Activated CD4-positive, alpha-beta T cell treated with anti-CD3 and anti-CD28 coated beads for 4 hours (primary cell): ENCODE measurements around the gene METTL21C.

Experiments
- DNase-seq, 2 donors: peaks; one replicate each; pipeline ENCODE4 v3.0.0-alpha.2; 2020

Gene METTL21C

DNA sequence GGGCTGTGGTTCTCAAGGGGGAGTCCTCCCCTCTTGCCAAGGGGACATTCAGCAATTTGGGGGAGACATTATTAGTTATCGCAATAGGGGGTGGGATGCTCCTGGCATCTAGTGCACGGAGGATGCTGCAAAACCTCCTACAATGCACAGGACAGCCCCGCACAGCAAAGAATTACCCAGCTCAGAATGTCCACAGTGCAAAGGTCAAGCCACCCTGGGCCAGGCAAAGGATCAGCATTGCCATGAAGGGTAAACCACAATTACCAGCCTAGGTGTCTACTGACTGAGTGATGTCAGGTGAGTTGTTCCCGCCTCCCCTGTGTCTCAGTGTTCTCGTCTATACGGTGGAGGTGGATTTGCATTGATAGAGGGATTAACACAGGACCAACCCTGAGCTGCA, 2.4 kb upstream of the METTL21C start:
- DNase-seq, result no peak

DNA sequence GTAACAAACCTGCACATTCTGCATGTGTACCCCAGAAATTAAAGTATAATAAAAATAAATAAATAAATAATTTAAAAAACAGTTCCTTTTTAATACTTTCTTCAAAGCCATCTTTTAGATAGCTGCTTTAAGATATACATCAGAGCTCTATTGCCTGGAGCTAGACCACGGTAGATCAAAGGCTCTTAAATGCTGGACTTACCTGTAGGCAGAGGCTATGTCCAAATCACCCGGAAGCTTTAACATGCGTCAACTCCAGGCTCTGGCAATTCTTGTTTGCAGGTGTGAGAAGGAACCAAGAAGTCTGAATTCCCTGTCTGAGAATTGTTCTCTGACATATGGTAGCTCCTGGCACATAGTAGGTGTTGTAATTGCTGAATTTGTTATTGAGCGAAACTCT, 1.6 kb upstream of the METTL21C start:
- DNase-seq, result no peak

DNA sequence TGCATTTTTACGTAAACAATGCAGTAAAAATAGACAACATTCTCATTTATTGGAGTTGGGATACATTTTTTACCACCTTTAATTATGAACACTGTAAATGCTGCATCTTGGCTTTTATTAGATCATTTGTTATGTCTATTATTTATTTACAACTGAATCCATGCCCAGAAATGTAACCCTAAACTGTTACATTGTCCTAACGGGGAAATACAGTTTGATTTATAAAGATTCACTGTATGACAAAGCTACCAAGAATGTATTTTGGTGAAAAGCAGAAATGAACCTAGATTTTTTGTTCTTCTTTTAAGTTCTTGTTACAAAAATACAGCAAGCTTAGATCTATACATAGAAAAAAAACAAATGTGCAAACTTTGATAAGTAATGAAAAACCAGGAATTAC, 1.1 kb downstream of the METTL21C start:
- no peak for DNase-seq

DNA sequence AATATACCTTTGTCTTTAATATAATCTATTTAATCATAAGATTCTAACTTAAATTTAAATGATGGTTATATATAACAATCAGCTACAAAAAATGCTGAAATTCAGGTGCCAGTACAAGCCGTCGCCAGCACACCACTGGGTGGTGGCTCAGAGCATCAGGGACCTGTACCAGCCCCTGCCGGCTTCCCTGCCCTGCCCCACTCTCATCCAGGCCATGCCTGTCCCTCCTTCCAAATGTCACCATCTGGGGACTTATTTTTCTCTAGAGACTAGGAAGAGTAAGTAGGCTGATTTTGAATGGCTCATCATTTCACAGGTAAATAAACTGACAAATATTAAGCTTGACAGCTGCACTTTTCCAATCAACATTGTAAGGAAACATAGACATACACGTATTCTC, 1.6 kb downstream of the METTL21C start:
- DNase-seq, result no peak

DNA sequence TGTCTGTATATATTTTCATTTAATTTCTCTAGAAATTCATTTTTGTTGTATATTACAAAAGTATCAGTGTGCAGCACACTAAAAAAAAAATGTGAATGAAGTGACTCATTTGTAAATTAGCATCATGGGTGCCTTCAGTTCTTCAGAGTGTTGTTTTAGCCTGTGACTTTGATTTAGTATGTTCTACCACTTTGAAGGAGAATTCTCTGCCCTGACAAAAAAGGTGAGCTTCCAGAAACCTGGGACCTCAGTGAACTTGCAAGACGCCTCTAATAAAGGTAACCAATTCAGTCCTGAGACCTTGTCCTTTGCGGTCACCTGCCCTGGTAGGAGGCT, 2.4 kb downstream of the METTL21C start:
- DNase-seq, result no peak

DNA sequence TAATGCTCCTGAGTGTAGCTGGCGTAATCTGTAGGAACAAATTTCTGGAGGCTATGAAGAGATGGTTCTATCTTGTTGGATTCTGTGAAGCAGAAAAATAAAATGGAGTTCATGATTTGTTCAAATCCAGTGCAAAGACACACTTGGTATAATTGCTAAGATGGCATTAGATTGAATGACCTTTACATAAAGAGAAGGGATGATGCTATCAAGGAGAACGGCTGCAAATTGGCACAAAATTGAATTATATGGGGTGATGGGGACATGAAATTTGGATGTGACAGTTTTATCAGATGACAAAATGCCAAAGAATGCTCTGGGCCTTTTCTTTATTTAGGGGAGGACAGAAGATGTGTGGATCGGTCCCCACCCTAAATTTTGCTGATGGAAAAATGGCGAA, 4.0 kb downstream of the METTL21C start:
- DNase-seq, result no peak

DNA sequence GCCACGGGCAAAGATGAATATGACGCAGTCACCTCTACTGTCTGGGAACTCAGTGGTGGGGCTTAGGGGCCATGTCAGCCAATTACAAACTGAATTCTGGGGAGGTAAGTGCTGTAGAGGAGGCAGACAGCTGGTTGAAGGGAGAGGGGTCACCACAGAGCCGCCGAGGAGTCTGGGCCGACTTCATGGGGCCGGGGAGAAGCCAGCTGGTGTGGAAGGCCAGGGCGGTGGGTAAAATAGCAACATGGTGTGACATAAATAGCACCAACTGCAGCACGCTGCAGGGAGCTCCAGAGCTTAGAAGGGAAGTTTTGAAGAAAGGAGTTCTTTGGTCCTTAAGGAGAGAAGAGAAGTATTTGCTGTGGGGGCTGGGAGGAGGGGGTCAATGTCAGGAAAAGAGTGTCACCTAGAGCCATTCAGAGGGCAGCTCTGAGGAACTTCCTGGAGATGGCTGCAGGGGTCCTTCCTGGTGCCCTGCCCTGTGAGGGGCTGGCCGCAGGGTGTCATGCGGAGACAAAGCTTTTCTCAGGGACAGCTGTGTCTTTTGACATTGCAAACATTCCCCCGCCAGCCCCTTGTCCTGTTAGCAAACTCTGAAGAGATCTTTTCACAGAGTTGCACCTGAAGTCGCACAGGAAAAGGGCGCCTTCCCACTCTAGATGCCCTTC, 6.4 kb downstream of the METTL21C start:
- DNase-seq, result no peak

DNA sequence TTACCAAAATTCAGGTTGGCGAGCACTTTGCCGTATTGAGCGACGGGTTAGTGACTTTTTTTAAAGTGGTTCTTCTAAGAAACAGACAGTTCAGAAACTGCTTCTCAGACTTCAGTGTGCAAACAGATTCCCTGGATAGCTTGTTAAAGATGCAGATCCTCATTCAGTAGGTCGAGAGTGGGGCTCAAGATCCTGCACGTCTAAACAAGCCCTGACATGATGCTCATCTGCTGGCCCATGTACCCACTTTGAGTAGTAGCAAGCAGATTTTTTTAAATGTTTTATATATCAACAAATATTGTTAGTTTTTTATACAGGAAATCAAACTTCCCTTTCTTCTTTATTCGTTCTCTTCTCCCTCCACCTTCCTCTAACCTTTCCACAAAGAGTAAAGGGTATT, 7.3 kb downstream of the METTL21C start:
- no peak for DNase-seq

DNA sequence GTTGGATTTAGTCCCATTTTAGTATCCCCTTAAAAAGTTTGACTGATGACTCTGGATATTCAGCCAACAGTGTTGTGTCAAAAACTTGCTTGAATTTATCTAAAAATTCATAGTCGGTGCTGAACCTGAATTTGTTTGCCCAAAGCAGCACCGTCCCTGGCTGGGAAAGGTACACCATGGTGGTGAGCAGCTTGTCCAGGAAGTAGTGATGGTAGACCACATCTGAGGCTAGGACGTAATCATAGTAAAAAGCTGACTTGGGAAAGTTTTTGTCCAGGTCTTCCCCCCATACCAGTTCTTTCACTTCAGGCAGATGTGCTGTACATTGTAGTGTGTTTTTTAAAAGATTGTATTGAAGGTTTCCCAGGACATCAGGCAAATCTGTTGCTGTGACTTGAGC, 8.8 kb downstream of the METTL21C start:
- DNase-seq, result no peak

DNA sequence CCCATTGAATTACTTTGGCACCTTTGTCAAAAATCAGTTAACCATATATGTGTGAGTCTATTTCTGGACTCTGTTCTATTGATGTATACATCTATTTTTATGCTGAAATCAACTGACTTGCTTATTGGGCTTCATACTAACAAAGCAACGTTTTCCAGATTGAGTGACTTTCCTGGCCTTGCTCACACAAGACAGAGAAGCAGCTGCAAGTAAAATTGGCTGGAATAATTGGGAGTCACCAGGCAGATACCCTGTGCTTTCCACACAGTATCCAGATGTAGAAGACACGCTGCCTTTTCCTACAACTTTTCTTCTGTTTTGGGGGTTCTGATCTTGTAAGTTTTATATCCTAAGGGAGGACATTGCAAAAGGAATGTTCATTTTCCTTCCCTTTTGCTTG, 11.2 kb downstream of the METTL21C start:
- DNase-seq, result no peak

DNA sequence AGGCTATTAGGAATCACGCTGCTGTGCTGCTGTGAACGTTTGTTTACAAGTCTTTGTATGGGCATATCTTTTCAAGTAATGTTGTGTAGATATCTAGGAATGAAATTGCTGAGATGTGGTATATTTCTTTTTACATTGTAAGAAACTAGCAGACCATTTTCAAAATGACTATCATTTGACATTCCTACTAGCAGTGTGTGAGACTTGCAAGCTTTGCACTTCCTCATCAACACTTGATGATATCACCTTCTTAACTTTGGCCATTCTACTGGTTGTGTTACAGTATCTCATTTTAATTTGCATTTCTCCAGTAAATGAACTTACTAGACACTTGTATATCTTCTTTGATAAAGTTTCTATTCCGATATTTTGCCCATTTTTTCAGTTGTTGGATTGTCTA, 12.1 kb downstream of the METTL21C start:
- DNase-seq, result no peak

DNA sequence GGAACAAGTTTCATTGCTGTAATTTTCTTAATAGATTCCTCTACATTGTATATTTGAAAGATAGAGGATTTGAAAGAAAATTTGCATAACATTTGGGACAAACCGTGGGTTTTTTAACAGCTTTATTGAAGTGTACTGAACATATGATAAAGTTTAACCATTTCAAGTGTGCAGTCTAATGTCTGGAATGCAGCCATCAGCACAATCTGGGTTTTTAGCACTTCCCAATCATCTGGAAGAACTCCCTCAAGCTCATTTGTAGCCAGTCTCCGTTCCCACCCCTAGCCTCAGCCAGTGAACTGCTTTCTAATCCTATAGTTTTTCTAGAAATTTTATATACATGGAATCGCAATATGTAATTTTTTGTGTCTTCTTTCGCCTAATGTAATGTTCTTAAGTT, 12.6 kb downstream of the METTL21C start:
- no peak for DNase-seq

DNA sequence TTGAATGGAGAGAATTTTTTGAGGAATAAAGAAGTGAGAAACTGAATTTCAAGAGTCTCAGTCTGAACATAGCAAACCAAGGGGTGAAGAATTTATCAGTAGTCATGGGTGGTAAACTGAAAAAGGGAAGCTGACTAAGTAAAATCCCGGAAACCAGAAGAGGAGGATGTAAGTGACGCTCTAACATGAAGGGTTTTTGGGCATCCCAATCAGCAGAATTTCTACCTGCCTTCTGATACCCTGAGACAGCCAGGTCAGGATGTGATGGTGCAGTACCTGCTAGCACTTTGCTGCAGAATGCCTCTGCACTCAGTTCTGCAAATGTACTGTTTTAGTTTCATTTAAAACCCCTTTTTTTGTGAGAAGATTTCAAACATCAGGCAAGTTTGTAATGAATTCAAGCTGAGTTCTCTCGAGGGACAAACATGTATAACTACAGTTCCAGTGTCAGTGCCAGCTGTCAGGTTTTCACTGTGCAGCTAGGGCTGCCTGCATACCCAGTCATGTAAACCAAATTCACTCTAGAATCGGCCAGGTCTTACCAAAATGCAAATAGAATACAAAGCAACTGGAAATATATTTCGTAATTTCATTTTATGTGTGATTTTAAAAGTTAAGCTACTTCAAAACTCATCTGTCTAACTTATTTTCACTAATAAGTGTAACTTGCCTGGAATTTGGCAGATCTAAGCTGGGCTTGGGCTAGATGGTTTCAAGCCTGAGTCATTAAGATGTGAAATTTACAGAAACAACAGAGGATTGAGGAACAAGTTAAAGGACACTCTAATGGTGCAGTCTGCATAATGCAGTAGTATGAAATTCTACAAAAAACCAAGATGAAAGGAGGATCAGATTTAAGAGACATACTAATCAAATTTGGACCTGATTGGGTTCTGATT, 13.8 kb downstream of the METTL21C start:
- no peak for DNase-seq

DNA sequence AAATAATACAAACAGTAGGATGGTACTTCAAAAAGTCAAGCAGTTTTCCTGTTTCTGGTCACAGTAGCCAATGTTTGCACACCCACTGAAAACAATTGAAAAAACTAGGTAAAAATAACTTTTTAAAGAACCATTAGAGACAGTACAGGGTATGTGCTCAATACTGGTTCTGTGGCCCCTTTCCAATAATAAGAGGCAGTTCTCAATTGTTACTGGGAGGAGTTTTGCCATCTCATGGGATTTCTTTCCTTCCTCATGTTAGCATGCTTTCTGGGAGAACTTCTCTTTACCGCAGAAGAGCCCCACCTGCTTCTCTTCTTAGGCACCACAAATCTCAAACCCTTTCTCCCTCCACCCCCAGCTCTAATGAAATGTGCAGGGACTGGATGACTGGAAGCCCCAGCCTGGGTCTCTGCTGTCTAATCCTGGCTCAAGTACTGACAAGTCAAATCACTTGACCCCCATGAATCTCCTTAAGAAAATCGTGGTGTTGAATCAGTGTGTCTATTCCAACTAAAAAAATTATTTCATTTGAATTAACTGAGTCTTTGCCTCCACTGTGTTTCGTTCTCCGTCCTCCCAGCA, 14.6 kb downstream of the METTL21C start:
- no peak for DNase-seq

DNA sequence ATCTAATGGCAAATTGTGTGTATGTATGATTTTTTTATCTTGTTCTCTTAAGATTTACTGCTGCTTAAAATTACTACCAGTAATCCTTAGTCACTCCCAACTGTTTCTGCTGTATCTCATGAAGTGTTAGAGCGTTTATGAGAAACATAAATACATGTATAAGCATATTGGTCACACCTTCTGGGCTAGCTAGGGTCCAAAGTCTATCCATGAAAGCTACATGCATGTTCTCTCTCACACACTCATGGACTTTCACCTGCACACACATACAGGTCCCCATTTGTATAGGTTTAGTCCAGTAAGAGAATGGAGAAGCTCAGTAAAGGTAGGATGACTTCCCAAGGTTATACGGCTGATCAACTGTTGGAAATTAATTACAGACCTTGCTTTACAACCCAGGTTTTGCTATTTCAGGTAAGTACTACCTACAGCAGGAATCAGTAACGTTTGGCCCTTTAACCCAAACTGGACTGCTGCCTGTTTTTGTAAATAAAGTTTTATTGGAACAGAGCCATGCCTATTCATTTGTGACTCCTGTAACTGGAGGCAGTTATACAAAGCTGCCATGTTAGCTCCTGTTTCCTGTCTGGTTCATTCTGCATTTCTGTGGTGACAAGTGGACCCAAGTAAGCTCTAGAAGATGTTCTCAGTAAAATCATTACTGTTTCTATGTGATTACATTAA, 15.3 kb downstream of the METTL21C start:
- DNase-seq, result no peak

DNA sequence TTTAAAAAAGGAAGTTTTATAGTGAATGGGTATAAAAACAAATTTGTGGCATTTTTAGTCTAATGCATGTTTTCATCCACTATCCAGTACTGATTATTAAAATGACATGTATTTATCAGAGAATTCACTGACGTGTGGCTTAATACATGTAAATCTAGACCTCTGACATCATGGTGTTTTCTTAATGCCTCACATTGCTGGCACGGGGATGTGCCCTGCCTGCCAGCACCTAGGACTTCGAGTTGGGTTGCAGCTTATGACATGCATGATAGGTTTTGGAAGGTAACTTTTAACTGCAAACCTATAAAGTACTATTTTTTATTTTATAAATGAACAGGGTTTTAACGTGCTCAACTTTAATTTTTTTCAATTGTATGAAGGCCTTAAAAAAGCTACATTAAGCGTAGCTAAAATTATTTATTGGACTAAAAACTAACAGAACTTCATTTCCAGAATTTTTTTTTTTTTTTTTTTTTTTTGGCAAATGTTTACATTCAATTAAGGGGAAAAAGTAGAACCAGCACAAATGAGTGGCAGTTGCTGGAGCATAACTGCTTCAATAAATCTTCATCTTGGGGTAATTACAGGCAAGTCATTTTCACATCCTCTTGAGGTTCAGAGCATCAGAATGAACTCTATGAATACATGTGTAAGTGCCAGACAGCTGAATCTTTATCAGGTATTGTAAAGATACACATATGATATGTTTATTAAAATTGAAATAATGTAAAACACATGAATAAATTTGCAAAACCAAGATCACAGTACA, 16.3 kb downstream of the METTL21C start:
- no peak for DNase-seq

DNA sequence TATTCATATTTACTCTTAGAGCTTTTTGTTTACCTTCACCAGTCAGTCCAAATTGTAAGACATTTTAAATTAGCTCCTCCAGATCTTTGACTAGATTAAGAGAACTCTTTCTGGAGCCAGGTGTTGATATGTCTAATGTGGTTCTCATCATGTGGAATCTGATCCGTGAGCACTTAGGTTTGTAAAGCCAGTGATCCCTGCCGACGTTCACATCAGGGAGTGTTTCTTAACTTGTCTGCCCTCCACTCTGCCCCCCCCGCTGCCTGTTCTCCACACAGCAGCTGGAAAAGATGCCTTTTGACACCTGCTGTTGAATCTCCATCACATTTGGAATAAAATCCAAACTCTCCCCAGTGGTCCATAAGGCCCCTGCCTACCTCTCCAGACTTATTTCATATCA, 17.7 kb downstream of the METTL21C start:
- DNase-seq, result no peak

DNA sequence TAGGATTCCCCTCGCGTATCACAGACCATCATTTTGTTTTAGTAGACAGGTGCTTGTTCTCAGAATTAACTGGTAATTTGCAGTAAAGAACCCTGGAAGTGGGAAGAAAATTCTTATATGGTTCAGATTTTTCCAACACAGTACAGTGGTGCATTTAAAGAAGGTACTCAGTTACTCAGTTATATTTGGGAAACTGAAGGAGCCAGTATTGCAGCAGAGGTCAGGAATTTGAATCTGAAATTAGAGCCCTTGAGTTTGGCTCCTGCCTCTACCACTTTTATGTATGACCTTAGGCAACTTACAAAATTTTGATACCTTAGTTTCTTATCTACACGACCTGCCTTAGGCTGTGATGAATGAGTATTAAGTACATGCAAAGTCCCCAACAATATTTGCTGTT, 19.7 kb downstream of the METTL21C start:
- DNase-seq, result no peak

DNA sequence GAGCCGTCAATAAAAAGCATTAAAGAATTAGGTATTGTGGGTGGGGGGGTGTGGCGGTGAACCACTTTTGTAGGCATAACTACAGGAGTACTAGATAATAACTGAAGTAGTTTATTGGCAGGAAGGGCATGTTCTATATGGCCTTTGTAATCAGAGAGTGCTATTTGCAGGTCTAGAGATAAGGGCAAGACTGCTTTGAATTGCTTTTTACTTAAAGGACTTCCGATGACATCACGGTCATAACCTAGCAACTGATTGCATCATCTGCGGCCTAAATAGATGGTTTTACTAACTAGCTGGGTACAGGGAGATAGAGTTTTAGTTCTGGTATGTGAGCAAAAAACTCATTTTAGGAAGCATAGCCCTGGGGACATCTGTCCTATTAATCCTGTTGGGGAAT, 24.7 kb downstream of the METTL21C start:
- no peak for DNase-seq

DNA sequence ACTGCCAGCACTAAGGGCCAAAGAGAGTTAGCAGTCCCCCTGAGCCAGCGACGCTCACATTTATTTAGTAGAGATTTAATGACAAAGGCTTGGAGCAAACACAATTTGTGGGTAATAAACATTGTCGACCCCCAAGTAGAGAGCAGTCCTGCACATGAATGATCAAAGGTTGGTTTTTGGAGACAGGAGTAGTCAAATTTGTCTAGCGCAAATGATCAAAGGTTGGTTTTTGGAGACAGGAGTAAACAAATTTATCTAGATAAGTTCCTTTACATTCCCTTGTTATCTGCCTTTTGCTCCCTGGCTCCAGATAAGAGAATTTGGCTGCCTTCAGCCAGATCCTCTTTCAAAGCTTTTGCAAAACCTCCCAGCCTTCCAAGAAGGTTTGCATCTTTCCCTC, 26.9 kb downstream of the METTL21C start:
- no peak for DNase-seq

DNA sequence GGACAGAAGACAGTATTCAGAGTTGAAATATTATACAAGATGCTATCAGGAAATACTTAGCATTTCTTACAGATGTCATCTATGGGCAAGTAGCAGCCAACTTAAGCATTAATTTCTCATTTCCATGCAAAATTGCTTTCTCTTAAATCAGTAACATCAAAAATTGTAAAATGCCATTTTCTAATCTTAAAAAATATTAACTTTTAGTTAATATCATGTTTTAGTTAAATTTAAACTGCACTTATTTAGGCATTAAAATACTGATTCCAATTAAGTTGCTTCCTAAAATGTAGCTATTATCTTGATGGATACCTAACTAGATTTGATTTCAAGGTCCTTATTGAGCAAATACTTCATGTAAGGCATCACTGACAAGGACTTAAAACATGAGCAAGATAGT, 27.8 kb downstream of the METTL21C start:
- no peak for DNase-seq

DNA sequence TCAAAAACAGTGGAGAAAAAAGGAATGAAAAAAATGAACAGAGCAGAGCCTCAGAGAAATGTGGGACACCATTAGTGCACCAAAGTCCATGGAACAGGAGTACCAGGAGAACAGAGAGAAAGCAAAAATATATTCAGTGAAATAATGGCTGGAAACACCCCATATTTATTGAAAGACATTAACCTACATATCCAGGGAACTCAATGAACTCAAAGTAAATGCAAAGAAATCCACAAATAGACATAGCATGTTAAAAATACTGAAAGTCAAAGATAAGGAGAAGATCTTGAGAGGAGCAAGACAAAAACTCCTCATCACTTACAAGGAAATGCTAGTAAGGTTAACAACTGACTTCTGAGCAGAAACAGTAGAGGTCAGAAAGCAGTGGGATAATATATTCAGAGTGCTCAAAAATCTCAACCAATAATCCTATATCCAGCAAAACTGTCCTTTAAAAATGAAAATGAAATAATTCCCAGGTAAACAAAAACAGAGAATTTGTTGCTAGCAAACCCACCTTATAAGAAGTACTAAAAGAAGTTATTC, 35.6 kb downstream of the METTL21C start:
- DNase-seq, result no peak

DNA sequence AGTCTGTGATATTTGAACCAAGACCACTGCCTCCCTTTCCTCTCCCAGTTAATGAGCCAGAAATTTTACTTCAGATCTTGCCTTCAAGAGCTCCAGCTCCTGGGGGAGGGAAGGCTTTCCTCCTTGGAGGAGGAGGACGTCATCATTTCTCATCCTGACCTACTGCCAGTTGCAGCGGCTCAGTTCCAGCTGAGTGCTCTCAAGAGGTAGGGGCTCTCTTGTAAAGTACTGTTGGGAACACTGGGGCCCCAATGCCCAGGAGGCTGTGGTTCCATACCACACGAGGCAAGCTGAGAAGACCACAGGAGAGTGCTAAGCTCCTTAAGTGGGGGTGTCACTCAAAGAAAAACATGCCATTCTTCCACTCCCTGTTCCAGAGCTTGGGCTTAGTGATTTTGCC, 36.2 kb downstream of the METTL21C start:
- DNase-seq, result no peak
